ENCODE results near the gene TNFSF4. TPM values are rescaled to one million over a fixed set of nuclear protein-coding genes. Genes with fewer than 3 reads are reported as not detected.
"Not testable (repeated sequence)": the region's sequence is repeated elsewhere in the genome, so short reads cannot be mapped to it uniquely, and the experiment has no call there.

The TNFSF4 gene
- total RNA-seq, 1 experiment from 2014 or later: 0.89 TPM

- Histone ChIP-seq H2AFZ (ENCODE audit: low read depth, low read length, poor library complexity, severe bottlenecking) (no peak overlapping the region), H3K36me3 (ENCODE audit: control insufficient read depth in 1 of 2, insufficient read depth in 2 of 2, low read length in 2 of 2) (no peaks in the 10 kb centered on the region), H3K27me3 (ENCODE audit: insufficient read depth, low read length) (no peaks in the 10 kb centered on the region), H3K4me2 (ENCODE audit: low read length) (no peak overlapping the region), H3K9me2 (ENCODE audit: insufficient read depth) (no peaks in the 10 kb centered on the region), H4K20me1 (ENCODE audit: insufficient read depth) (no peaks in the 10 kb centered on the region), H3K79me2 (ENCODE audit: insufficient read depth, low read length) (no peaks in the 10 kb centered on the region), H3K4me3 (replicated peaks in 1 of 2; ENCODE audit: low read depth in 1 of 2, low read length in 2 of 2) (no peak overlapping the region), H3K27ac (ENCODE audit: low read depth, low read length) (no peak overlapping the region), H3K9me3 (ENCODE audit: control insufficient read depth in 1 of 2, insufficient read depth in 1 of 2, low read depth in 1 of 2, low read length in 2 of 2) (peaks cover 0 to 16% of the 10 kb centered on the region in 2 experiments; a peak in 1 of 4 replicates), H3K9ac (ENCODE audit: low read length) (no peak overlapping the region), H3K4me1 (ENCODE audit: control insufficient read depth in 1 of 2, insufficient read depth in 2 of 2, low read length in 2 of 2) (no peaks in the 10 kb centered on the region)
- BruUV-seq (replicated peaks): no TSS peak
- POLR2A ChIA-PET: no interaction called here
- RAD21 ChIA-PET (ENCODE audit: low non-redundant PET in 1 of 2, low total read pairs in 2 of 2, uncharacterized antibody in 2 of 2, unreplicated experiment in 2 of 2): no interaction called here
- TF ChIP-seq POLR2AphosphoS5 (IDR thresholded peaks at IDR 0.05; ENCODE audit: low read depth, low read length) (no peak), ZFX (IDR thresholded peaks at IDR 0.05) (no peak), POLR2A (IDR thresholded peaks at IDR 0.05; ENCODE audit: borderline replicate concordance, extremely low read depth, insufficient read depth, insufficient read length) (no peak), EZH2phosphoT487 (IDR thresholded peaks at IDR 0.05; ENCODE audit: borderline replicate concordance) (no peak), SIN3A (IDR thresholded peaks at IDR 0.05; ENCODE audit: low read depth) (no peak), FOSL1 (IDR thresholded peaks at IDR 0.05; ENCODE audit: low read depth) (no peak), ELF1 (IDR thresholded peaks at IDR 0.05; ENCODE audit: borderline replicate concordance, low read depth) (no peak)
- intact Hi-C loops (cut with micrococcal nuclease): no loop called here
- DNase-seq (ENCODE audit: low read depth, low spot score) (no peak), ATAC-seq (no peak)
- CTCF ChIA-PET: no interaction called here
These were observed 31.9 kb upstream of the TNFSF4 start for GRCh38 chr1:173239058-173239457.

DNA sequence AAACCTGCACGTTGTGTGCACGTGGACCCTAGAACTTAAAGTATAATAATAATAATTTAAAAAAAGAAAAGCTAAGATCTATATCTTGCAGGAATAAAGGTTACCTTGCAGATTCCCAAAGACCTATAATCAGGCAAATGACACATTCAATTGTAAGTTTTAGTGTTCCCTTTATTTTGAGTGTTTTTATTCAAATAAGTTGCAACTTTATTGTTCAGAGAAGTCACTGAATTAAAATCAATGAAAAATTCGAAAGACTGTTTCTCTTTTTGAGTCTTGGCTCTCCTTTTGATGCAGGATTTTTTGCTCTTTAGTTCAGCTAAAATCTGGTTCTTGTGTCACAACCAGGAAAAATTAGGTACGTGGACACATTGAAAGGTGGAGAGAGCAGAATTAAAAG is 27.8 kb upstream of the TNFSF4 start:
- H3K36me3 ChIP-seq (ENCODE audit: control insufficient read depth in 1 of 2, insufficient read depth in 2 of 2, low read length in 2 of 2): no peaks in the 10 kb centered on the region
- H3K9ac ChIP-seq (ENCODE audit: low read length): no peak overlapping the region
- H2AFZ ChIP-seq (ENCODE audit: low read depth, low read length, poor library complexity, severe bottlenecking): no peak overlapping the region
- TF ChIP-seq EZH2 (IDR thresholded peaks at IDR 0.05) (no peak), ZNF274 (IDR thresholded peaks at IDR 0.05; ENCODE audit: low read depth, low read length) (no peak), ZBTB33 (IDR thresholded peaks at IDR 0.05; ENCODE audit: extremely low read depth, insufficient replicate concordance, low read length) (no peak), TCF7L2 (IDR thresholded peaks at IDR 0.05; ENCODE audit: borderline replicate concordance, extremely low read depth, insufficient read depth, insufficient read length) (no peak), EZH2phosphoT487 (IDR thresholded peaks at IDR 0.05; ENCODE audit: borderline replicate concordance) (no peak), CBX3 (IDR thresholded peaks at IDR 0.05; ENCODE audit: low read depth) (no peak)
- no peak for ATAC-seq
- no peaks in the 10 kb centered on the region for H3K27me3 ChIP-seq (ENCODE audit: insufficient read depth, low read length)
- no peak overlapping the region for H3K4me3 ChIP-seq (replicated peaks in 1 of 2; ENCODE audit: low read depth in 1 of 2, low read length in 2 of 2)
- BruUV-seq (replicated peaks): no TSS peak
- intact Hi-C loops (cut with micrococcal nuclease): no loop called here
- no peaks in the 10 kb centered on the region for H4K20me1 ChIP-seq (ENCODE audit: insufficient read depth)
- no peak overlapping the region for H3K4me2 ChIP-seq (ENCODE audit: low read length)
- POLR2A ChIA-PET: no interaction called here
- no peak overlapping the region for H3K27ac ChIP-seq (ENCODE audit: low read depth, low read length)
- no peak for DNase-seq (ENCODE audit: low read depth, low spot score)
- CTCF ChIA-PET: no interaction called here
- H3K9me2 ChIP-seq (ENCODE audit: insufficient read depth): no peaks in the 10 kb centered on the region
- RAD21 ChIA-PET (ENCODE audit: low non-redundant PET in 1 of 2, low total read pairs in 2 of 2, uncharacterized antibody in 2 of 2, unreplicated experiment in 2 of 2): no interaction called here
- H3K9me3 ChIP-seq (ENCODE audit: control insufficient read depth in 1 of 2, insufficient read depth in 1 of 2, low read depth in 1 of 2, low read length in 2 of 2): no peaks in the 10 kb centered on the region
- H3K4me1 ChIP-seq (ENCODE audit: control insufficient read depth in 1 of 2, insufficient read depth in 2 of 2, low read length in 2 of 2): no peaks in the 10 kb centered on the region
- H3K79me2 ChIP-seq (ENCODE audit: insufficient read depth, low read length): no peaks in the 10 kb centered on the region

DNA sequence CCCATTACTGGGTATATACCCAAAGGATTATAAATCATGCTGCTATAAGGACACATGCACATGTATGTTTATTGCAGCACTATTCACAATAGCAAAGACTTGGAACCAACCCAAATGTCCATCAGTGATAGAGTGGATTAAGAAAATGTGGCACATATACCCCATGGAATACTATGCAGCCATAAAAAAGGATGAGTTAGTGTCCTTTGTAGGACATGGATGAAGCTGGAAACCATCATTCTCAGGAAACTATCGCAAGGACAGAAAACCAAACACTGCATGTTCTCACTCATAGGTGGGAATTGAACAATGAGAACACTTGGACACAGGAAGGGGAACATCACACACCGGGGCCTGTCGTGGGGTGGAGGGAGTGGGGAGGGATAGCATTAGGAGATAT is 27.3 kb upstream of the TNFSF4 start:
- H3K79me2 ChIP-seq (ENCODE audit: insufficient read depth, low read length); DNase-seq (ENCODE audit: low read depth, low spot score); H3K27ac ChIP-seq (ENCODE audit: low read depth, low read length); POLR2A ChIA-PET; H3K9me2 ChIP-seq (ENCODE audit: insufficient read depth); H3K9ac ChIP-seq (ENCODE audit: low read length); RAD21 ChIA-PET (ENCODE audit: low non-redundant PET in 1 of 2, low total read pairs in 2 of 2, uncharacterized antibody in 2 of 2, unreplicated experiment in 2 of 2); BruUV-seq (replicated peaks); H4K20me1 ChIP-seq (ENCODE audit: insufficient read depth); H2AFZ ChIP-seq (ENCODE audit: low read depth, low read length, poor library complexity, severe bottlenecking); H3K36me3 ChIP-seq (ENCODE audit: control insufficient read depth in 1 of 2, insufficient read depth in 2 of 2, low read length in 2 of 2); ATAC-seq; intact Hi-C loops (cut with micrococcal nuclease); CTCF ChIA-PET; H3K4me2 ChIP-seq (ENCODE audit: low read length); H3K4me1 ChIP-seq (ENCODE audit: control insufficient read depth in 1 of 2, insufficient read depth in 2 of 2, low read length in 2 of 2); H3K4me3 ChIP-seq (replicated peaks in 1 of 2; ENCODE audit: low read depth in 1 of 2, low read length in 2 of 2); H3K9me3 ChIP-seq (ENCODE audit: control insufficient read depth in 1 of 2, insufficient read depth in 1 of 2, low read depth in 1 of 2, low read length in 2 of 2); H3K27me3 ChIP-seq (ENCODE audit: insufficient read depth, low read length): not testable (repeated sequence)
